HG02588 (cell line): Measurements from ENCODE around the gene DENND5B.
"Not testable (repeated sequence)": the region's sequence is repeated elsewhere in the genome, so short reads cannot be mapped to it uniquely, and the experiment has no call there.

Source experiments
- ATAC-seq: cut with Tn5 transposase; IDR thresholded peaks from one replicate; pipeline ENCODE4 v1.9.1; 2021; ENCODE audit warnings: mild to moderate bottlenecking, moderate library complexity; ENCODE audit not compliant: unreplicated experiment

The DENND5B gene

GRCh38 chr12:31390991-31391390 lies 199.9 kb downstream of the DENND5B start:
- ATAC-seq = no peak

GRCh38 chr12:31388713-31389112 lies 202.2 kb downstream of the DENND5B start:
- ATAC-seq = no peak

GRCh38 chr12:31387466-31387865 lies 203.5 kb downstream of the DENND5B start:
- ATAC-seq = no peak

- ATAC-seq = no peak
These were observed 203.9 kb downstream of the DENND5B start for GRCh38 chr12:31387011-31387410.

- no peak for ATAC-seq
These were observed 204.6 kb downstream of the DENND5B start for GRCh38 chr12:31386364-31386777.

- ATAC-seq = not testable (repeated sequence)
These were observed 213.7 kb downstream of the DENND5B start for GRCh38 chr12:31377210-31377609.

GRCh38 chr12:31375422-31375821 lies 215.5 kb downstream of the DENND5B start:
- not testable (repeated sequence) for ATAC-seq

GRCh38 chr12:31371256-31371620 lies 219.7 kb downstream of the DENND5B start:
- no peak for ATAC-seq

- ATAC-seq = no peak
These were observed 220.2 kb downstream of the DENND5B start for GRCh38 chr12:31370531-31371255.

- ATAC-seq = no peak
These were observed 221.0 kb downstream of the DENND5B start for GRCh38 chr12:31369712-31370521.

GRCh38 chr12:31368666-31369361 lies 222.1 kb downstream of the DENND5B start:
- no peak for ATAC-seq

GRCh38 chr12:31366104-31366621 lies 224.8 kb downstream of the DENND5B start:
- no peak for ATAC-seq

GRCh38 chr12:31363831-31364230 lies 227.1 kb downstream of the DENND5B start:
- no peak for ATAC-seq

- peak; percentile 1 for ATAC-seq
These were observed 227.5 kb downstream of the DENND5B start for GRCh38 chr12:31363416-31363809.

GRCh38 chr12:31362759-31363415 lies 228.0 kb downstream of the DENND5B start:
- ATAC-seq = peak; percentile 77

GRCh38 chr12:31362115-31362758 lies 228.7 kb downstream of the DENND5B start:
- peak; percentile 41 for ATAC-seq

- ATAC-seq = no peak
These were observed 229.2 kb downstream of the DENND5B start for GRCh38 chr12:31361730-31362114.

GRCh38 chr12:31355747-31356107 lies 235.2 kb downstream of the DENND5B start:
- no peak for ATAC-seq

- no peak for ATAC-seq
These were observed 236.9 kb downstream of the DENND5B start for GRCh38 chr12:31353750-31354708.
